Ascending aorta (tissue), 2 donors: ENCODE data around the gene RHOBTB1. TPM values are rescaled to one million over a fixed set of nuclear protein-coding genes. Genes with fewer than 3 reads are reported as not detected.

ENCODE experiments used
- DNase-seq, 2 donors: peaks; one replicate each; pipeline ENCODE4 v3.0.0-alpha.2; 2019; ENCODE audit warnings: low spot score in 2 of 2
- H3K27ac ChIP-seq, 2 donors: fragments of 200-600 bp; sonication (generic); one replicate each; pipeline ENCODE4 v1.5.1; 2016 to 2017; ENCODE audit warnings: mild to moderate bottlenecking in 1 of 2
- H3K27me3 ChIP-seq: fragments of 200-600 bp; sonication (generic); one replicate; pipeline ENCODE4 v1.5.1; 2017
- H3K36me3 ChIP-seq, 2 donors: fragments of 200-600 bp; sonication (generic); one replicate each; pipeline ENCODE4 v1.5.1; 2016
- H3K4me1 ChIP-seq, 2 donors: fragments of 200-600 bp; sonication (generic); one replicate each; pipeline ENCODE4 v1.5.1; 2016 to 2017; ENCODE audit warnings: mild to moderate bottlenecking in 1 of 2
- H3K4me3 ChIP-seq, 2 donors: fragments of 200-600 bp; sonication (generic); one replicate each; pipeline ENCODE4 v1.5.1; 2016 to 2017; ENCODE audit warnings: mild to moderate bottlenecking in 1 of 2
- H3K9me3 ChIP-seq, 2 donors: fragments of 200-600 bp; sonication (generic); one replicate each; pipeline ENCODE4 v1.5.1; 2016
- CTCF ChIP-seq, 3 experiments: fragments of 200-600 bp in 2 of 3; fragments of 450-650 bp in 1 of 3; sonication (generic) in 2 of 3; IDR thresholded peaks; one replicate each; pipeline ENCODE4 v1.5.1; 2016 to 2019; ENCODE audit warnings: antibody characterized with exemption in 3 of 3, mild to moderate bottlenecking in 1 of 3, moderate library complexity in 1 of 3
- intact Hi-C: fragments of 100-400 bp; cut with DNase I; formaldehyde crosslinking; loops from one replicate; pipeline ENCODE4 v1.15.1; 2023
- total RNA-seq: library from RNA; depleted of rRNA; stranded (reverse); fragments of >200 nt; gene quantifications from one replicate; pipeline ENCODE4 v1.1.0, GENCODE V29; 2016

The RHOBTB1 gene, protein sequence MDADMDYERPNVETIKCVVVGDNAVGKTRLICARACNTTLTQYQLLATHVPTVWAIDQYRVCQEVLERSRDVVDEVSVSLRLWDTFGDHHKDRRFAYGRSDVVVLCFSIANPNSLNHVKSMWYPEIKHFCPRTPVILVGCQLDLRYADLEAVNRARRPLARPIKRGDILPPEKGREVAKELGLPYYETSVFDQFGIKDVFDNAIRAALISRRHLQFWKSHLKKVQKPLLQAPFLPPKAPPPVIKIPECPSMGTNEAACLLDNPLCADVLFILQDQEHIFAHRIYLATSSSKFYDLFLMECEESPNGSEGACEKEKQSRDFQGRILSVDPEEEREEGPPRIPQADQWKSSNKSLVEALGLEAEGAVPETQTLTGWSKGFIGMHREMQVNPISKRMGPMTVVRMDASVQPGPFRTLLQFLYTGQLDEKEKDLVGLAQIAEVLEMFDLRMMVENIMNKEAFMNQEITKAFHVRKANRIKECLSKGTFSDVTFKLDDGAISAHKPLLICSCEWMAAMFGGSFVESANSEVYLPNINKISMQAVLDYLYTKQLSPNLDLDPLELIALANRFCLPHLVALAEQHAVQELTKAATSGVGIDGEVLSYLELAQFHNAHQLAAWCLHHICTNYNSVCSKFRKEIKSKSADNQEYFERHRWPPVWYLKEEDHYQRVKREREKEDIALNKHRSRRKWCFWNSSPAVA
- 13.6 TPM for total RNA-seq

DNA sequence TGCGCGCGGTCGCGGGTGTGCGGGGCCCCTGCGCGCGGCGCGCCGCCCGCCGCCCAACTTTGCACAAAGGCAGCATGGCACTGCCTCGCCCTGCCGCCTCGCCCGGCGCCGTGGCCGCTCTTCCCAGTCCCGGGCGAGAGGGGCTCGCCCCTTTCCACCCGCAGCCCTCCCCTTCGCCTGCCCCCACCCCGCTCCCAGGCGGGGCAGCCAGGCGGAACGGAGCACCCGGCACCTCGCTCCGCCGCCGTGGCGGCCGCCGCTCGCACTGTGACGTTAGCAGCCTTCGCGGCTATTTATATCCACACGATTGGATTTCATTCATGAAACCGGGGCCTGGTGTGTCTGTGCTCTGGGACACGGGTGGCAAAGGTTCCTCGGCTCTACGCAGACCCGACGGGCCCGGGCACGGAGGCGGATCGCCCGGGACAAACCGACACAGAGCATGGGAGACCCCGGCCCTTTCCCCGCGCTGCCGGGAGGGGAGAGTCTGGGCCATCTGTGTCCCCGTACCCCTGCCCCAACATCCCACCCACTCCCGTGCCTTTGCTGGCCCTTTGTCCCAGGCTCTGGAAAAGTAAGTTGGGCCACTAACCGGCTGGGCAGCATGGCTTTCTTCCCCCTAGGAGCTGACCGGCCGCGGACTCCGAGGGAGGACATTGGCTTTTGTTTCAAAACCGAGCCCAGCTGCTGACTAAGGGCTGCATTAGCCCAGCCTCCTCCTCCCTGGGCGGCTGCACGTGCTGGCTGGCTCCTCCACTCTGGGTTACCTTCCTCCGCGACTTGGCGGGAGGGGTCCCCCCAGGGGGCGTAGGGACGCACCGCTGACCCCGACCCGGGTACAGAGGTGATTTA is at the start of gene RHOBTB1:
Gene RHOBTB1 (minus strand): TSS at position 128 of the 852 bp plus-strand sequence. CDS start 32,643 bp downstream, outside the sequence.
- Histone ChIP-seq H3K9me3 (no peaks in the 10 kb centered on the region), H3K27me3 (no peaks in the 10 kb centered on the region), H3K4me3 (peak within 1 kb of the TSS; percentile 88 to 94), H3K4me1 (peaks cover 0 to 12% of the 10 kb centered on the region in 2 donors), H3K36me3 (no peaks in the 10 kb centered on the region), H3K27ac (peak within 1 kb of the TSS; percentile 100)
- DNase-seq: peak; percentile 23 to 90
- intact Hi-C loops: loop anchor here (10.0 kb wide), 3 partner anchors 49 to 1871 kb away; partner anchors contain the start of genes ARID5B and EGR2
- no peak for TF ChIP-seq CTCF (IDR thresholded peaks at IDR 0.05)

DNA sequence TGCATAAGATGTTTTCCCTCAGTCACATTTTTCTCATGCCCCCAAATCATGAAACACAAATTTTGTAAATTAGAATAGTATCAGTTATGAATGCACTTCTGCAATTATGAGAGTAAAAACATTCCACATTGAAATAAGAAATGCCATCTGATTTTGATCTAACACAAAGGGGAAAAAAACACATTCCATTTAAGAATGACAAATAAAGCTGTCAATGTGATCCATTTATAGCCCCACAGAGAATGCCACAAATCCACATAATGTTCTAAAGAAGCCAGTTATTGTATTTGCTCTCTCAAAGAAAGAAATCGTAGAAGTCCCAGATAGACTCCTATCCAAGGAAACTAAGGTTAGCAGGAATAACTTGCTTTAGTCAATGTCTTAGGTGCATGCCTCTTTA is 48.7 kb upstream of the RHOBTB1 start:
- Histone ChIP-seq H3K27me3 (no peaks in the 10 kb centered on the region), H3K9me3 (no peaks in the 10 kb centered on the region), H3K4me3 (no peak overlapping the region), H3K4me1 (no peaks in the 10 kb centered on the region), H3K27ac (no peak overlapping the region), H3K36me3 (no peaks in the 10 kb centered on the region)
- intact Hi-C loops: no loop called here
- no peak for TF ChIP-seq CTCF (IDR thresholded peaks at IDR 0.05)
- no peak for DNase-seq

DNA sequence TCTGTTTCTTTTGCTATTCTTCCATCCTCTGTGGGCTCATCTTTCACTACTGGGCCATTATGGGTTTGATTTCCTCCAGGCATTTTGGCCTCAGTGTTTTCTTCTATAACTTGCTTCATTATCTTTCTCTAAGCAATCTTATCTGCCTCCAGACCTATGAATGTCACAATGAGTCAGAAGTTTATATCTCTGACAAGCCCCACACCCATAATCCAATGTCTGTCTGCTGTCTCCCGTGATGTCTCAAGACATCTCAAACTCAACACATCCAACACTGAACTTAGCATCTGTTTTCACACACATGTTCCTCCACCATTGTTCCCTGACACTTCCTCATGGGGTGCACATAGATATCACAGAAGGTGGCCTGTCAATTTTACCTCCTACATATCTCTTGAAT is 46.7 kb upstream of the RHOBTB1 start:
- H3K9me3 ChIP-seq: no peaks in the 10 kb centered on the region
- no peak overlapping the region for H3K27ac ChIP-seq
- DNase-seq: no peak
- H3K4me3 ChIP-seq: no peak overlapping the region
- H3K36me3 ChIP-seq: no peaks in the 10 kb centered on the region
- no peaks in the 10 kb centered on the region for H3K4me1 ChIP-seq
- H3K27me3 ChIP-seq: no peaks in the 10 kb centered on the region
- intact Hi-C loops: no loop called here
- TF ChIP-seq CTCF (IDR thresholded peaks at IDR 0.05): no peak

GRCh38 chr10:60989400-60989876 is 45.5 kb upstream of the RHOBTB1 start:
- Histone ChIP-seq H3K27ac (no peak overlapping the region), H3K9me3 (no peaks in the 10 kb centered on the region), H3K4me3 (no peak overlapping the region), H3K4me1 (no peaks in the 10 kb centered on the region), H3K27me3 (no peaks in the 10 kb centered on the region), H3K36me3 (no peaks in the 10 kb centered on the region)
- DNase-seq: no peak
- no peak for TF ChIP-seq CTCF (IDR thresholded peaks at IDR 0.05)
- intact Hi-C loops: no loop called here

- no peak for TF ChIP-seq CTCF (IDR thresholded peaks at IDR 0.05)
- Histone ChIP-seq H3K27ac (no peak overlapping the region), H3K36me3 (no peaks in the 10 kb centered on the region), H3K9me3 (no peaks in the 10 kb centered on the region), H3K4me3 (no peak overlapping the region), H3K27me3 (no peaks in the 10 kb centered on the region), H3K4me1 (no peaks in the 10 kb centered on the region)
- intact Hi-C loops: no loop called here
- no peak for DNase-seq
Measured at GRCh38 chr10:60986791-60987190, 42.8 kb upstream of the RHOBTB1 start.
